Prostate gland (tissue), 2 donors: Measurements from ENCODE around the gene DCAF8L2. TPM values are rescaled to one million over a fixed set of nuclear protein-coding genes. Genes with fewer than 3 reads are reported as not detected.
"Not testable (repeated sequence)": the region's sequence is repeated elsewhere in the genome, so short reads cannot be mapped to it uniquely, and the experiment has no call there.

Experiments
- DNase-seq: peaks from one replicate; pipeline ENCODE4 v3.0.0-alpha.2; 2019; ENCODE audit warnings: low spot score
- H3K27ac ChIP-seq, 2 donors: fragments of 200-600 bp; sonication (generic); 2 replicates each; pipeline ENCODE4 v1.5.1; 2017 to 2019
- H3K27me3 ChIP-seq: fragments of 200-600 bp; sonication (generic); replicated peaks from 2 replicates; pipeline ENCODE4 v1.5.1; 2019; ENCODE audit not compliant: insufficient read depth
- H3K36me3 ChIP-seq, 2 donors: fragments of 200-600 bp; sonication (generic); 1 replicate in 1 of 2; 2 replicates in 1 of 2; pipeline versions ENCODE4 v1.5.1 to v1.8.1; 2017 to 2019
- H3K4me1 ChIP-seq: fragments of 200-600 bp; sonication (generic); replicated peaks from 2 replicates; pipeline ENCODE4 v1.5.1; 2019
- H3K4me3 ChIP-seq, 2 donors: fragments of 200-600 bp; sonication (generic); 2 replicates each; pipeline ENCODE4 v1.5.1; 2017 to 2019
- H3K9me3 ChIP-seq: fragments of 200-600 bp; sonication (generic); 2 replicates; pipeline ENCODE4 v1.5.1; 2017
- POLR2A ChIP-seq: fragments of 450-650 bp; IDR thresholded peaks from one replicate; pipeline ENCODE4 v1.6.1; 2016; ENCODE audit warnings: antibody characterized with exemption, mild to moderate bottlenecking
- POLR2AphosphoS5 ChIP-seq: sonication (generic); formaldehyde crosslinking; IDR thresholded peaks from one replicate; pipeline ENCODE4 v1.6.1; 2017; ENCODE audit warnings: antibody characterized with exemption
- WGBS: methylation state at CpG from one replicate; pipeline ENCODE4 v1.1.5; 2018; 5-methylcytosine and 5-hydroxymethylcytosine counted together
- intact Hi-C: fragments of 100-400 bp; cut with DNase I; formaldehyde crosslinking; loops from one replicate; pipeline ENCODE4 v1.14.2; 2022
- total RNA-seq, 2 donors: library from RNA; depleted of rRNA; stranded (reverse); fragments of >200 nt; gene quantifications; one replicate each; pipeline ENCODE4 v1.1.0, GENCODE V29; 2016
- TF ChIP-seq, protein P1 (sequence below), 4 experiments: fragments of 200-600 bp in 2 of 4; fragments of 450-650 bp in 2 of 4; sonication (generic) in 2 of 4; IDR thresholded peaks; 1 replicate in 3 of 4; 2 replicates in 1 of 4; pipeline ENCODE4 v1.5.1; 2016 to 2019; ENCODE audit warnings: antibody characterized with exemption in 4 of 4, mild to moderate bottlenecking in 2 of 4, moderate library complexity in 2 of 4

Gene DCAF8L2
- total RNA-seq, 2 donors from 2014 or later: 107 TPM; not detected in 1

DNA sequence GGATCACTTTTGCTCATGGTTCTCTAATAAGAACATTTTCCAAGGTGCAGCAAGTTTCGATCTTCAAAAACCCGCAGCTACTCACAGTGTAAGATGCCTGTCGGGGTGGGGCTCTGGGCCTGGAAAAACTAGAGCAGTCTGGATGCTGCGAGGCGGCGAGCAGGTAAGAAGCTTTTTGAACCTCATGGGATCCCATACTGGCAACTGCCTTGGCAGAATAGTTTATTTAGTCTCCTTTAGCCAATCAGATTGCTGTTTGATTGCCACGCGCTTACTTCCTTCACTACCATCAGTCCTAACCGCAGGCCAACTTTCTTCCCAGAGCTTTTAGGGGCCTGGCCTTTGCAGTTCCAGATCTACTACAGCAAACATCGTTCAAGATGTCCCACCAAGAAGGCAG, 156.4 kb downstream of the DCAF8L2 start:
- Histone ChIP-seq H3K4me3 (no peak overlapping the region), H3K4me1 (no peaks in the 10 kb centered on the region), H3K9me3 (no peaks in the 10 kb centered on the region), H3K27me3 (no peaks in the 10 kb centered on the region), H3K27ac (no peak overlapping the region), H3K36me3 (no peaks in the 10 kb centered on the region)
- no peak for TF ChIP-seq POLR2A
- TF ChIP-seq, protein P1, sequence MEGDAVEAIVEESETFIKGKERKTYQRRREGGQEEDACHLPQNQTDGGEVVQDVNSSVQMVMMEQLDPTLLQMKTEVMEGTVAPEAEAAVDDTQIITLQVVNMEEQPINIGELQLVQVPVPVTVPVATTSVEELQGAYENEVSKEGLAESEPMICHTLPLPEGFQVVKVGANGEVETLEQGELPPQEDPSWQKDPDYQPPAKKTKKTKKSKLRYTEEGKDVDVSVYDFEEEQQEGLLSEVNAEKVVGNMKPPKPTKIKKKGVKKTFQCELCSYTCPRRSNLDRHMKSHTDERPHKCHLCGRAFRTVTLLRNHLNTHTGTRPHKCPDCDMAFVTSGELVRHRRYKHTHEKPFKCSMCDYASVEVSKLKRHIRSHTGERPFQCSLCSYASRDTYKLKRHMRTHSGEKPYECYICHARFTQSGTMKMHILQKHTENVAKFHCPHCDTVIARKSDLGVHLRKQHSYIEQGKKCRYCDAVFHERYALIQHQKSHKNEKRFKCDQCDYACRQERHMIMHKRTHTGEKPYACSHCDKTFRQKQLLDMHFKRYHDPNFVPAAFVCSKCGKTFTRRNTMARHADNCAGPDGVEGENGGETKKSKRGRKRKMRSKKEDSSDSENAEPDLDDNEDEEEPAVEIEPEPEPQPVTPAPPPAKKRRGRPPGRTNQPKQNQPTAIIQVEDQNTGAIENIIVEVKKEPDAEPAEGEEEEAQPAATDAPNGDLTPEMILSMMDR (IDR thresholded peaks at IDR 0.05): no peak
- TF ChIP-seq POLR2AphosphoS5: no peak
- no peak for DNase-seq
- intact Hi-C loops: no loop called here
- WGBS: 96% methylated on average over 10 of the region's 10 CpGs

DNA sequence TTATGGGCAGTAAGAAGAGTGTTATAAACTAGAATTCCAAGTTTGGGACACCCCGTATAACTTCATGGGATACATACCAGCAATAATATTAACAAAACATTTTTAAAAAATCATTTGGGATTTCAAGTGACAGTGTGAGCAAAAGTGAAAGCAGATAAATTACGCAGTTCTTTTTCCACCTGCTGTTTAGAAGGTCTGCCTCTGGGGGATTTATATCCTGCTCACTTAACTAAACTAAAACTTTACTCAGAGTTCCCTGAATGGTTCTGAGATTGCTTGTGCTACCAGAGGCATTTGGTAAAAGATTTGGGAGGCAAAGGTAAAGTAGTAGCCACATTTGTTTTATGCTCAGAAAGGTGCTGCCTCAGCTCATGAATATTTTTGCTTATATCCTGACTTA, 160.2 kb downstream of the DCAF8L2 start:
- intact Hi-C loops, H3K27ac ChIP-seq, H3K4me1 ChIP-seq, H3K9me3 ChIP-seq, H3K4me3 ChIP-seq, H3K27me3 ChIP-seq, H3K36me3 ChIP-seq, DNase-seq: not testable (repeated sequence)
- WGBS: 28% methylated on average over 2 of the region's 2 CpGs

DNA sequence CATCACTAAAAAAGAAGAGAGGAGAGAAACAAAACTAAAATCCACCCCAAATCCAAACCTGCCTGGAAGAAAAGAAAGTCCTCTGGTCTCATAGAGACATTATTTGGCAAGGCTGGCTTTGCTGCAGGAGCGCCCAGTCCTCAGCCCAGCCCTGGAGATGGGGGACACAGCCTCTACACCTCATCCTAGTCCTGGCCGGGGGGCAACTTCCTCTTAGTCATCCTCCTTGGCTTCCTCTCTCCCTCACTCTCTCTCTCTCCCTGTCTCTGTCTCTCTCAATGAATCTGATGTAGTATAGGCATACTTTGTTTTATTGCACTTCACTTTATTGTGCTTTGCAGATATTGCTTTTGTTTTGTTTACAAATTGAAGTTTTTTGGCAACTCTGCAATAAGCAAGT, 161.8 kb downstream of the DCAF8L2 start:
- 50% methylated on average over 2 of the region's 2 CpGs for WGBS
- no peaks in the 10 kb centered on the region for H3K27me3 ChIP-seq
- intact Hi-C loops: no loop called here
- TF ChIP-seq POLR2AphosphoS5 (no peak), POLR2A (no peak)
- TF ChIP-seq, protein P1 (IDR thresholded peaks at IDR 0.05): no peak
- no peak for DNase-seq
- H3K9me3 ChIP-seq: no peaks in the 10 kb centered on the region
- no peaks in the 10 kb centered on the region for H3K4me1 ChIP-seq
- no peak overlapping the region for H3K27ac ChIP-seq
- no peaks in the 10 kb centered on the region for H3K36me3 ChIP-seq
- no peak overlapping the region for H3K4me3 ChIP-seq

DNA sequence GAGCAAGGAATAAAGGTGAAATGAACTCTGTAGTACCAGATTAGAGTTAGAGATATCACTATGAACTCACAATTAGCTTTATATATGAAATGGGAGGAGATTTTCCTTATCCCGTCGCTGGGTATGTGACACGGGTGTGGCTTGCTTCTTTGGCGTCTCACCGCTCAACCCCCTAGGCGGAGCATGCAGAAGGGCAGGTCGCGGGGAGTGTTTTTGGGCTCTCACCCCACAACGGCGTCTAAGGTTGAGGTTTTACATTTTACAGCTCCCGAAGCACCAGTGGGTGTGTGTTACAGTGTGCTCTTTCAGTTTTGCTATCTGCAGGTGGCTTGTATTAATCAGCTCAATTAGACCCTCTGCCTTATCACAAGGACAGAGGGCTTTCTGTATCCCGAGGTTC, 175.6 kb downstream of the DCAF8L2 start:
- 80% methylated on average over 11 of the region's 12 CpGs for WGBS
- no peaks in the 10 kb centered on the region for H3K4me1 ChIP-seq
- intact Hi-C loops: no loop called here

DNA sequence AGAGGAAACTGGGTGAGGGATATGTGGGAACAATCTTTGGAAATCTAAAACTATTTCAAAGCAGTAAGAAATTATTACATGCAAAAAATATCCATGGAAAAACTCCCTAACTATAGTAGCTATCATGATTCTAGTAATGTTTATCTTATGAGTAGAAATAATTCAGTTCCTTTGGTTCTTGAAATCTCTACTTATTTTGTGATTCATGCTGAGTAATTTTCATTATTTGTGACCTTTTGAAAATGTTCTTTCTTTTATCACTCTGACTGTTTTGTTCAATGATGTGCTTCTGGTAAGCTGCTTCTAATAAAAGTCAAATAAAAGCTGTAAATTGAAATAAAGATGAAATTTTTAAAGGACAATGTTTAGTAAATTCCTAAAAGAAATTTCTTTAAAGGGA, 177.2 kb downstream of the DCAF8L2 start:
- TF ChIP-seq, protein P1 (IDR thresholded peaks at IDR 0.05): no peak
- no peak for TF ChIP-seq POLR2A
- no peak for TF ChIP-seq POLR2AphosphoS5
- no peaks in the 10 kb centered on the region for H3K4me1 ChIP-seq
- intact Hi-C loops: no loop called here
- no peaks in the 10 kb centered on the region for H3K36me3 ChIP-seq
- H3K9me3 ChIP-seq: no peaks in the 10 kb centered on the region
- DNase-seq: no peak
- no peak overlapping the region for H3K27ac ChIP-seq
- no peak overlapping the region for H3K4me3 ChIP-seq
- no peaks in the 10 kb centered on the region for H3K27me3 ChIP-seq

More for the DNA sequence above, 175.6 kb downstream of the DCAF8L2 start:
- DNase-seq: no peak
- no peaks in the 10 kb centered on the region for H3K36me3 ChIP-seq
- TF ChIP-seq POLR2A: no peak
- no peaks in the 10 kb centered on the region for H3K9me3 ChIP-seq
- H3K27me3 ChIP-seq: no peaks in the 10 kb centered on the region
- no peak overlapping the region for H3K27ac ChIP-seq
- H3K4me3 ChIP-seq: no peak overlapping the region

DNA sequence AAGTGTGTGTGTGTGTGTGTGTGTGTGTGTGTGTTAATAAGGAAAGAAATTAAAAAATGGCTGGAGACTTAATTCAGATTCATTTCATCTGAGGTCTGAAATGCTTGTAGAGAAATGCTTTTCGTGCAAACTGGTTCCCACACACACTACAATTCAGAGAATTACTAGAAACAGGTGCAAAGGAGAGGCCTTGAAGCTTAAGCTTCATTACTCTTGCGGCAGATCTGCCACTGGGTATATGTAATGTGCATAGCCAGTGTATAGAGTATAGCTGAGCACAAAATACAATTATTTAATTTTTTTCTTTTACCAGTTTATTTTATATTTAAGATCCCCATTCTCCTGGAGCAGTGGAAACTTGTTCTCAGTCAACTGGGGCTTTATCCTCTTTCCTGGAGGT, 185.8 kb downstream of the DCAF8L2 start:
- Histone ChIP-seq H3K4me3 (no peak overlapping the region), H3K27ac (no peak overlapping the region), H3K36me3 (no peaks in the 10 kb centered on the region), H3K9me3 (no peaks in the 10 kb centered on the region), H3K4me1 (no peaks in the 10 kb centered on the region), H3K27me3 (no peaks in the 10 kb centered on the region)
- DNase-seq: no peak
- no peak for TF ChIP-seq POLR2A
- TF ChIP-seq, protein P1 (IDR thresholded peaks at IDR 0.05): no peak
- TF ChIP-seq POLR2AphosphoS5: no peak
- WGBS: 82% methylated on average over 2 of the region's 2 CpGs
- intact Hi-C loops: no loop called here
